RWPE1 (cell line): ENCODE data around the gene DTX1.

Source experiments
- CTCF ChIA-PET: fragments of 350-600 bp; sonication (Branson Sonifier 250); formaldehyde crosslinking; extraction: SDS; loops from one replicate; lab custom pipeline; 2021; lab: Yijun Ruan, JAX
- POLR2A ChIA-PET: fragments of 400-600 bp; formaldehyde crosslinking; extraction: SDS; loops from one replicate; lab custom pipeline; 2020; ENCODE audit warnings: antibody characterized with exemption; ENCODE audit not compliant: low non-redundant PET; lab: Yijun Ruan, JAX
- DNase-seq: peaks from one replicate; pipeline ENCODE4 v3.0.0; 2012; ENCODE audit warnings: low spot score
- H3K27ac ChIP-seq: fragments of 450-650 bp; 2 replicates; pipeline ENCODE4 v1.5.1; 2017
- TF ChIP-seq, protein P1 (sequence below): fragments of 450-650 bp; conservative IDR thresholded peaks from 2 replicates; pipeline ENCODE4 v1.5.1; 2017; ENCODE audit warnings: low read depth, mild to moderate bottlenecking

Gene DTX1

GRCh38 chr12:113051759-113052158 is 4.8 kb upstream of the DTX1 start:
- ChIA-PET CTCF (no interaction called here), POLR2A (no interaction called here)
- no peak for DNase-seq
- H3K27ac ChIP-seq, result no peak overlapping the region
- TF ChIP-seq, protein P1, sequence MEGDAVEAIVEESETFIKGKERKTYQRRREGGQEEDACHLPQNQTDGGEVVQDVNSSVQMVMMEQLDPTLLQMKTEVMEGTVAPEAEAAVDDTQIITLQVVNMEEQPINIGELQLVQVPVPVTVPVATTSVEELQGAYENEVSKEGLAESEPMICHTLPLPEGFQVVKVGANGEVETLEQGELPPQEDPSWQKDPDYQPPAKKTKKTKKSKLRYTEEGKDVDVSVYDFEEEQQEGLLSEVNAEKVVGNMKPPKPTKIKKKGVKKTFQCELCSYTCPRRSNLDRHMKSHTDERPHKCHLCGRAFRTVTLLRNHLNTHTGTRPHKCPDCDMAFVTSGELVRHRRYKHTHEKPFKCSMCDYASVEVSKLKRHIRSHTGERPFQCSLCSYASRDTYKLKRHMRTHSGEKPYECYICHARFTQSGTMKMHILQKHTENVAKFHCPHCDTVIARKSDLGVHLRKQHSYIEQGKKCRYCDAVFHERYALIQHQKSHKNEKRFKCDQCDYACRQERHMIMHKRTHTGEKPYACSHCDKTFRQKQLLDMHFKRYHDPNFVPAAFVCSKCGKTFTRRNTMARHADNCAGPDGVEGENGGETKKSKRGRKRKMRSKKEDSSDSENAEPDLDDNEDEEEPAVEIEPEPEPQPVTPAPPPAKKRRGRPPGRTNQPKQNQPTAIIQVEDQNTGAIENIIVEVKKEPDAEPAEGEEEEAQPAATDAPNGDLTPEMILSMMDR, result no peak

DNA sequence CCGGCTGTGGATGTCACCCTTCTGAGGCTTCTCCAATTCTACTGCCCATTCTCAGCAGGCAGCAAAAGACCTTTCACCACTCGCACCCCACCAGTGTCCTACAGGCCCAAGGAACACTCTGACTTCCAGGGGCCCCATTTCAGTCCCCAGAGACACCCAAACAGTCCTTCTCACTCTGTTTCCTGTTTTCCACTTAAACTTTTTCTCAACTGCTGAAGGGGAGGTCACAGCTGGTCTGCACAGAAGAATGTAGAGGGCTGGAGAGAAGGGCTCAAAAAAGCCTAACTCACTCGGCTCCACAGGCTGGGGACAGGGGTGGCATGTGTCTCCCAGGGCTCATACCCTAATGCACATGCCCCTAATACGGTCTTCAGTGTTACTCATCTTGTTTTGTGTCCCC is 4.2 kb upstream of the DTX1 start:
- TF ChIP-seq, protein P1, result no peak
- H3K27ac ChIP-seq, result no peak overlapping the region
- CTCF ChIA-PET, result no interaction called here
- no peak for DNase-seq
- POLR2A ChIA-PET, result no interaction called here

DNA sequence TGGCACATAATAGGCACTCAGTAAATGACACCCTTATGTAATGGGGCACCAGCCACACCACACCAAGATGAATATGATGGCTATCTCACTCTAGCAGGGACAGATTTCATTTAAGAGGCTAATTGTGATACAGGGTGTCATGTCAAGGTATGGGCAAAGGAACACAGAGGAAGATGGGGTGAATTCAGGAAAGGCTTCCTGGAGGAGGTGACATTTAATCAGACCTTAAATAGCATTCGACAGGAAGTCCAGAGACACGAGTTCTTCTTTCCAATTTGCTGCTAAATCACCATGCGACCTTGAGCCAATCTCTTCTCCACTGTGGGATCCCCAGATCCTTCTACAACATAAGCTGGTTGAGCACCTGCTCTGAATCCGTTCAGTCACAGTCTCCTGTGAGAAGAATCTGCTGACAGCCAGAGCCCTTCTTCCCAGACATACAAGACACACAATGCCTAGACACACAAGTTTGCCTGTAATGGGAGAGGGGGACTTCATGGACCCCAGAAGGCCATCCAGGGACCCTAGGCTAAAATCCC is 1.5 kb upstream of the DTX1 start:
- POLR2A ChIA-PET, result no interaction called here
- TF ChIP-seq, protein P1, result no peak
- no peak for DNase-seq
- H3K27ac ChIP-seq, result no peak overlapping the region
- CTCF ChIA-PET, result no interaction called here

- TF ChIP-seq, protein P1, result no peak
- DNase-seq, result no peak
- no peak overlapping the region for H3K27ac ChIP-seq
- POLR2A ChIA-PET, result no interaction called here
- CTCF ChIA-PET, result no interaction called here
Measured at GRCh38 chr12:113055594-113056380, 743 bp upstream of the DTX1 start.

DNA sequence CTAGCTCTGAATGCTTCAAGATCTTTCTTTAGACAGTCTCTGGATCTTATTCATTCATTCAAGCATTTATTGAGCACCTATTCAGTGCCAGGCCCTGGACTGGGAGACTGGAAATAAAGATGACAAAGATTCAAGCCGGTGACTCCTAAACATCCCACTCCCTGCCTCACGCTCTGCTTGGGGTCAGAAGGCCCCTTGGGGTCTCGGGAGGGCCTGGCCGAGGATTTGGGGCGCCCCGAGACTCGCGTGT is 224 bp upstream of the DTX1 start:
- CTCF ChIA-PET, result no interaction called here

GRCh38 chr12:113057565-113058485 is 1.3 kb downstream of the DTX1 start:
- no peak overlapping the region for H3K27ac ChIP-seq
- POLR2A ChIA-PET, result no interaction called here
- TF ChIP-seq, protein P1, result no peak
- no peak for DNase-seq
- CTCF ChIA-PET, result interaction anchor here (0.9 kb wide), 1 partner anchor 202 kb away, joined by 6 read pairs; no protein-coding TSS in a partner anchor

More for the DNA sequence above, 224 bp upstream of the DTX1 start:
- DNase-seq, result no peak
- POLR2A ChIA-PET, result no interaction called here
- TF ChIP-seq, protein P1, result no peak
- no peak overlapping the region for H3K27ac ChIP-seq
